GM12878 (cell line): ENCODE measurements around the gene SPINT1. TPM values are rescaled to one million over a fixed set of nuclear protein-coding genes. Genes with fewer than 3 reads are reported as not detected.

Source experiments
- ASH2L ChIP-seq: fragments of 300-600, 200-600 bp; sonication (generic); IDR thresholded peaks from 2 replicates; pipeline ENCODE4 v1.6.1; 2017; ENCODE audit warnings: low read depth, mild to moderate bottlenecking, borderline replicate concordance
- FOS ChIP-seq: IDR thresholded peaks from 3 replicates; pipeline ENCODE4 v1.6.1; 2011; ENCODE audit warnings: borderline replicate concordance; ENCODE audit not compliant: insufficient read length; ENCODE audit errors: extremely low read depth
- FOXM1 ChIP-seq: IDR thresholded peaks from 2 replicates; pipeline ENCODE4 v1.6.1; 2012; ENCODE audit warnings: low read depth, mild to moderate bottlenecking, inconsistent platforms, low read length, moderate library complexity
- HDAC6 ChIP-seq: fragments of 200-600 bp; sonication (generic); IDR thresholded peaks from one replicate; pipeline ENCODE4 v1.8.0; 2017; ENCODE audit warnings: antibody characterized with exemption; ENCODE audit not compliant: unreplicated experiment
- IKZF2 ChIP-seq, 2 experiments: fragments of 450-650 bp; IDR thresholded peaks; 2 replicates each; pipeline ENCODE4 v1.6.1; 2017; ENCODE audit warnings: mild to moderate bottlenecking in 2 of 2, moderate library complexity in 2 of 2
- KDM1A ChIP-seq: fragments of 200-600 bp; sonication (generic); IDR thresholded peaks from 2 replicates; pipeline ENCODE4 v1.6.1; 2016; ENCODE audit warnings: borderline replicate concordance
- MTA2 ChIP-seq: fragments of 450-650 bp; IDR thresholded peaks from 2 replicates; pipeline ENCODE4 v1.6.1; 2016; ENCODE audit warnings: low read depth, mild to moderate bottlenecking, moderate library complexity
- NFIC ChIP-seq: IDR thresholded peaks from 2 replicates; pipeline ENCODE4 v1.6.1; 2012; ENCODE audit warnings: low read depth, mild to moderate bottlenecking, inconsistent platforms, low read length, moderate library complexity
- RBBP5 ChIP-seq: fragments of 200-600 bp; sonication (generic); conservative IDR thresholded peaks from 2 replicates; pipeline ENCODE4 v1.6.1; 2016
- STAT1 ChIP-seq: fragments of 450-650 bp; conservative IDR thresholded peaks from 2 replicates; pipeline ENCODE4 v1.6.1; 2014; ENCODE audit warnings: antibody characterized with exemption, mild to moderate bottlenecking
- YBX1 ChIP-seq: fragments of 450-650 bp; IDR thresholded peaks from 2 replicates; pipeline ENCODE4 v1.6.1; 2016; ENCODE audit warnings: antibody characterized with exemption
- ZBED1 ChIP-seq: IDR thresholded peaks from 2 replicates; pipeline ENCODE4 v1.6.1; 2016; ENCODE audit warnings: borderline replicate concordance
- ZNF207 ChIP-seq: fragments of 450-650 bp; IDR thresholded peaks from 2 replicates; pipeline ENCODE4 v1.6.1; 2014; ENCODE audit warnings: antibody characterized with exemption, mild to moderate bottlenecking, borderline replicate concordance
- polyA plus RNA-seq, 11 experiments: library from polyadenylated mRNA; depleted of rRNA in 4 of 11; unstranded in 6 of 11; stranded (reverse) in 5 of 11; fragments of >200 nt; fragmentation: Nextera tagmentation in 4 of 11; fragmentation: Illumina TruSeq in 1 of 11; extraction: Ambion mirVana in 4 of 11; extraction: Trizol in 1 of 11; gene quantifications; 1 replicate in 1 of 11; 2 replicates in 10 of 11; pipeline versions ENCODE4 v1.2.1 to v1.2.3, GENCODE V29; 2011 to 2016; ENCODE audit warnings: inconsistent platforms in 2 of 11, missing spikeins in 2 of 11, low read depth in 1 of 11
- total RNA-seq, 4 experiments: library from RNA; depleted of rRNA in 3 of 4; stranded (reverse); fragments of >200 nt in 3 of 4; fragmentation: Illumina TruSeq in 1 of 4; extraction: Trizol in 1 of 4; gene quantifications; 2 replicates each; pipeline versions ENCODE4 v1.2.1 to v1.2.3, GENCODE V29; 2013 to 2021
- TF ChIP-seq, protein P1 (sequence below): IDR thresholded peaks from 2 replicates; pipeline ENCODE4 v1.6.1; 2012; ENCODE audit warnings: improper control_type of control experiment, low read depth, low read length; ENCODE audit not compliant: insufficient replicate concordance
- TF ChIP-seq, protein P2 (sequence below): IDR thresholded peaks from 2 replicates; pipeline ENCODE4 v1.6.1; 2012; ENCODE audit warnings: low read depth, low read length, improper control_type of control experiment
- TF ChIP-seq, protein P3 (sequence below): fragments of 450-650 bp; formaldehyde crosslinking; IDR thresholded peaks from 2 replicates; pipeline ENCODE4 v1.5.0; 2022; ENCODE audit warnings: mild to moderate bottlenecking, missing genetic modification characterization

Gene SPINT1
- total and polyA plus RNA-seq, 10 of the 15 experiments (the other 5 are each of a cell fraction or from before 2014, with no cell fraction given), result 3.5 to 28.6 (median 10.2) TPM

DNA sequence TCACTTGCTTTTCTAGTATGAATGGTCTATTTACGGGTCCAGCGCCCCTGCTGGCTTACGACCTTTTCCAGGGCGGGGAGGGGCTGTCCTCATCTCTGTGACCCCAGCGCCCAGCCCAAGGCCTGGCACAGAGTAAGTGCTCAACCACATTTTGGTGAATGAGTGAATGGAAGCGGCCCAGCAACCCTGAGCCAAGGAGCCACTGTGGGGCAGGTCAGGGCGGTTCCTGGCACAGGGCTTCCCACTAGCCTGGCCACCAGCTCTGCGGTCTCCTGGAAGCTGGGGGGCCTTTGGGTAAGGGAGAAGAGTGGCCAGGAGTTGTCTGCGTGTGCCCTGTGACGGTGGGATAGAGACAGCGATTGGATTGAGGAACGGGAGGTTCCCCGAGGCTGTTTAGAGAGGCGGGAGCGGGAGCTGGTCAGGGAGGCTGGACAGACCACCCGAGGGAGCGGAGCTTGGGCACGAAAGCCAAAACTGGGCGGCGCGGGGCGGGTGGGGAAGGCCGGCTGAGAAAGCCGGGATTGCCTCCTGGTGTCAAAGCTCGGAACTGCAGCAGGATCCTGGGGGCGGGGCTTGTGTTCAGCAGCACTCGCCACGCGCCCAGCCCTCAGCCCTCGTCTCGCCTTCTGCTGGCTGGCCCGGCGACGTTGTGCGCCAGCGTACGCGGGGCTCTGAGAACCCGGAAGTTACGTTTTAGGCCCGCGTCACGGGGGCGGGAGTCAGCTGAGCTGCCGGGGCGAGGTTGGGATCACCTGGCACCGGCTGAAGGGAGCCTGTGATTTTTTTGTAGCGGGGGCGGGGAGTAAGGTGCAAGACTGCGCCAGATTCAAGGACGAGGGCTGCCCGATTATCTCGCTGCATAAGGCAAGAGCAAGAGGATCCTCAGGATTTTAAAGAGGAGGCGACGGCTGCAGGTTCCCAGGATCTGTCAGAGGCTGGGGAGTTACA is 50.2 kb downstream of the SPINT1 start, which contains the start of gene VPS18 (continued):
- TF ChIP-seq IKZF2 (IDR thresholded peaks at IDR 0.05) (no peak), FOS (no peak), ZNF207 (no peak), YBX1 (no peak), KDM1A (no peak), MTA2 (no peak), HDAC6 (no peak), NFIC (no peak), ASH2L (no peak), RBBP5 (no peak), ZBED1 (no peak), STAT1 (no peak), FOXM1 (no peak)
- TF ChIP-seq, protein P1, sequence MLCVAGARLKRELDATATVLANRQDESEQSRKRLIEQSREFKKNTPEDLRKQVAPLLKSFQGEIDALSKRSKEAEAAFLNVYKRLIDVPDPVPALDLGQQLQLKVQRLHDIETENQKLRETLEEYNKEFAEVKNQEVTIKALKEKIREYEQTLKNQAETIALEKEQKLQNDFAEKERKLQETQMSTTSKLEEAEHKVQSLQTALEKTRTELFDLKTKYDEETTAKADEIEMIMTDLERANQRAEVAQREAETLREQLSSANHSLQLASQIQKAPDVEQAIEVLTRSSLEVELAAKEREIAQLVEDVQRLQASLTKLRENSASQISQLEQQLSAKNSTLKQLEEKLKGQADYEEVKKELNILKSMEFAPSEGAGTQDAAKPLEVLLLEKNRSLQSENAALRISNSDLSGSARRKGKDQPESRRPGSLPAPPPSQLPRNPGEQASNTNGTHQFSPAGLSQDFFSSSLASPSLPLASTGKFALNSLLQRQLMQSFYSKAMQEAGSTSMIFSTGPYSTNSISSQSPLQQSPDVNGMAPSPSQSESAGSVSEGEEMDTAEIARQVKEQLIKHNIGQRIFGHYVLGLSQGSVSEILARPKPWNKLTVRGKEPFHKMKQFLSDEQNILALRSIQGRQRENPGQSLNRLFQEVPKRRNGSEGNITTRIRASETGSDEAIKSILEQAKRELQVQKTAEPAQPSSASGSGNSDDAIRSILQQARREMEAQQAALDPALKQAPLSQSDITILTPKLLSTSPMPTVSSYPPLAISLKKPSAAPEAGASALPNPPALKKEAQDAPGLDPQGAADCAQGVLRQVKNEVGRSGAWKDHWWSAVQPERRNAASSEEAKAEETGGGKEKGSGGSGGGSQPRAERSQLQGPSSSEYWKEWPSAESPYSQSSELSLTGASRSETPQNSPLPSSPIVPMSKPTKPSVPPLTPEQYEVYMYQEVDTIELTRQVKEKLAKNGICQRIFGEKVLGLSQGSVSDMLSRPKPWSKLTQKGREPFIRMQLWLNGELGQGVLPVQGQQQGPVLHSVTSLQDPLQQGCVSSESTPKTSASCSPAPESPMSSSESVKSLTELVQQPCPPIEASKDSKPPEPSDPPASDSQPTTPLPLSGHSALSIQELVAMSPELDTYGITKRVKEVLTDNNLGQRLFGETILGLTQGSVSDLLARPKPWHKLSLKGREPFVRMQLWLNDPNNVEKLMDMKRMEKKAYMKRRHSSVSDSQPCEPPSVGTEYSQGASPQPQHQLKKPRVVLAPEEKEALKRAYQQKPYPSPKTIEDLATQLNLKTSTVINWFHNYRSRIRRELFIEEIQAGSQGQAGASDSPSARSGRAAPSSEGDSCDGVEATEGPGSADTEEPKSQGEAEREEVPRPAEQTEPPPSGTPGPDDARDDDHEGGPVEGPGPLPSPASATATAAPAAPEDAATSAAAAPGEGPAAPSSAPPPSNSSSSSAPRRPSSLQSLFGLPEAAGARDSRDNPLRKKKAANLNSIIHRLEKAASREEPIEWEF, result no peak
- TF ChIP-seq, protein P2, sequence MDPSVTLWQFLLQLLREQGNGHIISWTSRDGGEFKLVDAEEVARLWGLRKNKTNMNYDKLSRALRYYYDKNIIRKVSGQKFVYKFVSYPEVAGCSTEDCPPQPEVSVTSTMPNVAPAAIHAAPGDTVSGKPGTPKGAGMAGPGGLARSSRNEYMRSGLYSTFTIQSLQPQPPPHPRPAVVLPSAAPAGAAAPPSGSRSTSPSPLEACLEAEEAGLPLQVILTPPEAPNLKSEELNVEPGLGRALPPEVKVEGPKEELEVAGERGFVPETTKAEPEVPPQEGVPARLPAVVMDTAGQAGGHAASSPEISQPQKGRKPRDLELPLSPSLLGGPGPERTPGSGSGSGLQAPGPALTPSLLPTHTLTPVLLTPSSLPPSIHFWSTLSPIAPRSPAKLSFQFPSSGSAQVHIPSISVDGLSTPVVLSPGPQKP, result no peak; the same call in 1 of the 2 replicates
- TF ChIP-seq, protein P3, sequence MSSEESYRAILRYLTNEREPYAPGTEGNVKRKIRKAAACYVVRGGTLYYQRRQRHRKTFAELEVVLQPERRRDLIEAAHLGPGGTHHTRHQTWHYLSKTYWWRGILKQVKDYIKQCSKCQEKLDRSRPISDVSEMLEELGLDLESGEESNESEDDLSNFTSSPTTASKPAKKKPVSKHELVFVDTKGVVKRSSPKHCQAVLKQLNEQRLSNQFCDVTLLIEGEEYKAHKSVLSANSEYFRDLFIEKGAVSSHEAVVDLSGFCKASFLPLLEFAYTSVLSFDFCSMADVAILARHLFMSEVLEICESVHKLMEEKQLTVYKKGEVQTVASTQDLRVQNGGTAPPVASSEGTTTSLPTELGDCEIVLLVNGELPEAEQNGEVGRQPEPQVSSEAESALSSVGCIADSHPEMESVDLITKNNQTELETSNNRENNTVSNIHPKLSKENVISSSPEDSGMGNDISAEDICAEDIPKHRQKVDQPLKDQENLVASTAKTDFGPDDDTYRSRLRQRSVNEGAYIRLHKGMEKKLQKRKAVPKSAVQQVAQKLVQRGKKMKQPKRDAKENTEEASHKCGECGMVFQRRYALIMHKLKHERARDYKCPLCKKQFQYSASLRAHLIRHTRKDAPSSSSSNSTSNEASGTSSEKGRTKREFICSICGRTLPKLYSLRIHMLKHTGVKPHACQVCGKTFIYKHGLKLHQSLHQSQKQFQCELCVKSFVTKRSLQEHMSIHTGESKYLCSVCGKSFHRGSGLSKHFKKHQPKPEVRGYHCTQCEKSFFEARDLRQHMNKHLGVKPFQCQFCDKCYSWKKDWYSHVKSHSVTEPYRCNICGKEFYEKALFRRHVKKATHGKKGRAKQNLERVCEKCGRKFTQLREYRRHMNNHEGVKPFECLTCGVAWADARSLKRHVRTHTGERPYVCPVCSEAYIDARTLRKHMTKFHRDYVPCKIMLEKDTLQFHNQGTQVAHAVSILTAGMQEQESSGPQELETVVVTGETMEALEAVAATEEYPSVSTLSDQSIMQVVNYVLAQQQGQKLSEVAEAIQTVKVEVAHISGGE (CRISPR knock-in tag), result no peak
